Erythroblast (primary cell): ENCODE results near the gene RUFY3.
"Not testable (repeated sequence)": the region's sequence is repeated elsewhere in the genome, so short reads cannot be mapped to it uniquely, and the experiment has no call there.

Experiments used
- DNase-seq, 2 experiments: peaks; one replicate each; lab custom pipeline; 2025; lab: John Stamatoyannopoulos, UW
- GATA1 ChIP-seq: IDR thresholded peaks from 2 replicates; pipeline ENCODE4 v1.6.1; 2011; ENCODE audit warnings: low read depth, mild to moderate bottlenecking, control low read depth, low read length, moderate library complexity
- POLR2A ChIP-seq: IDR thresholded peaks from 2 replicates; pipeline ENCODE4 v1.6.1; 2011; ENCODE audit warnings: mild to moderate bottlenecking, low read length

RUFY3 gene

GRCh38 chr4:70721747-70722146 is at the start of gene RUFY3:
Gene RUFY3, plus strand, starts transcription at chr4:70721964. Its CDS starts 610 bp downstream, at chr4:70722574.
- DNase-seq = no peak
- TF ChIP-seq POLR2A (no peak), GATA1 (no peak)

- DNase-seq = no peak
- TF ChIP-seq POLR2A = no peak
- no peak for TF ChIP-seq GATA1
These were observed 47.6 kb upstream of the RUFY3 start for GRCh38 chr4:70674191-70674590.

- DNase-seq = no peak
- TF ChIP-seq POLR2A (no peak), GATA1 (no peak)
These were observed 47.0 kb upstream of the RUFY3 start for GRCh38 chr4:70674731-70675130.

GRCh38 chr4:70676554-70677090 is 45.1 kb upstream of the RUFY3 start:
- TF ChIP-seq GATA1 (no peak), POLR2A (no peak)
- no peak for DNase-seq

- DNase-seq = no peak
- TF ChIP-seq GATA1 = no peak
- TF ChIP-seq POLR2A = no peak
These were observed 43.3 kb upstream of the RUFY3 start for GRCh38 chr4:70678383-70678999.

- DNase-seq = peak in 1 of 2 experiments; percentile 27
- no peak for TF ChIP-seq POLR2A
These were observed 40.8 kb upstream of the RUFY3 start for GRCh38 chr4:70680934-70681333.

- TF ChIP-seq POLR2A (no peak), GATA1 (no peak)
- no peak for DNase-seq
These were observed 40.1 kb upstream of the RUFY3 start for GRCh38 chr4:70681704-70682103.

GRCh38 chr4:70682142-70682541 is 39.6 kb upstream of the RUFY3 start:
- DNase-seq = not testable (repeated sequence)

GRCh38 chr4:70687392-70687791 is 34.4 kb upstream of the RUFY3 start:
- DNase-seq = peak in 1 of 2 experiments; percentile 38

GRCh38 chr4:70687821-70688794 is 33.7 kb upstream of the RUFY3 start, which contains the start of gene UTP3:
Gene UTP3, plus strand, starts transcription at chr4:70688532. Its CDS starts 146 bp downstream, at chr4:70688678.
- TF ChIP-seq GATA1 (peak; percentile 48), POLR2A (peak; percentile 92)

More at GRCh38 chr4:70687392-70687791, 34.4 kb upstream of the RUFY3 start:
- no peak for TF ChIP-seq POLR2A
- TF ChIP-seq GATA1 = no peak

GRCh38 chr4:70688795-70689231 is 33.0 kb upstream of the RUFY3 start:
- TF ChIP-seq GATA1 = no peak
- no peak for TF ChIP-seq POLR2A
- peak in 1 of 2 experiments; percentile 37 for DNase-seq

More at GRCh38 chr4:70687821-70688794, 33.7 kb upstream of the RUFY3 start, which contains the start of gene UTP3:
- peak; percentile 95 to 97 for DNase-seq

- TF ChIP-seq GATA1 = no peak
- no peak for DNase-seq
These were observed 30.1 kb upstream of the RUFY3 start for GRCh38 chr4:70691661-70692060.

- not testable (repeated sequence) for DNase-seq
These were observed 27.1 kb upstream of the RUFY3 start for GRCh38 chr4:70694633-70695032.

- DNase-seq = not testable (repeated sequence)
These were observed 23.3 kb upstream of the RUFY3 start for GRCh38 chr4:70698435-70698834.

GRCh38 chr4:70700712-70701111 is 21.1 kb upstream of the RUFY3 start:
- TF ChIP-seq POLR2A = no peak
- no peak for TF ChIP-seq GATA1
- DNase-seq = no peak
